ENCODE data around the gene CFB.

GRCh38 chr6:31963921-31964320 lies 18.0 kb downstream of the CFB start:
- no peak for TF ChIP-seq TRIM28 (IDR thresholded peaks at IDR 0.05; ENCODE audit: borderline replicate concordance, low read length)
- no peak for TF ChIP-seq KLF16 (tag by site-specific recombination; IDR thresholded peaks at IDR 0.05)
- no peak for TF ChIP-seq CTCF (tag by site-specific recombination; IDR thresholded peaks at IDR 0.05)
- no peak for TF ChIP-seq YY2 (tag by site-specific recombination; IDR thresholded peaks at IDR 0.05)
- TF ChIP-seq TSHZ1 (tag by site-specific recombination; IDR thresholded peaks at IDR 0.05; ENCODE audit: borderline replicate concordance): no peak
- no peak for TF ChIP-seq ZNF645 (tag by site-specific recombination; IDR thresholded peaks at IDR 0.05)
- no peak for TF ChIP-seq GLI2 (tag by site-specific recombination; IDR thresholded peaks at IDR 0.05; ENCODE audit: borderline replicate concordance, low read depth)

Measured in HEK293 (cell line).